ENCODE data around the gene TBC1D22A.

GRCh38 chr22:47034905-47035419, 272.5 kb downstream of the TBC1D22A start:
- TF ChIP-seq CTCF (IDR thresholded peaks at IDR 0.05 in 4 of 5, conservative IDR thresholded peaks at IDR 0.05 in 1 of 5) (no peak), POLR2A (IDR thresholded peaks at IDR 0.05) (no peak)

Data from gastrocnemius medialis (tissue), 4 donors.